Measurements from ENCODE around the gene SLC22A6.

The SLC22A6 gene

GRCh38 chr11:63022441-63022840, 37.7 kb upstream of the SLC22A6 start:
- H2BK5ac ChIP-seq (ENCODE audit: low read depth, low read length, poor library complexity, severe bottlenecking) = no peak overlapping the region
- no peaks in the 10 kb centered on the region for H3K9me3 ChIP-seq (ENCODE audit: control insufficient read depth, low read length)
- no peak overlapping the region for H4K8ac ChIP-seq (ENCODE audit: low read length)
- no peak overlapping the region for H3K18ac ChIP-seq (ENCODE audit: low read depth in 1 of 2, low read length in 2 of 2)
- no peak overlapping the region for H3K9ac ChIP-seq (ENCODE audit: low read length)
- H4K91ac ChIP-seq (ENCODE audit: low read length) = no peak overlapping the region
- H3K23ac ChIP-seq (ENCODE audit: low read length in 2 of 2) = peak overlapping the region in 1 of 2 experiments; percentile 41
- H2AK5ac ChIP-seq (ENCODE audit: low read length, severe bottlenecking) = no peak overlapping the region
- H2AFZ ChIP-seq (ENCODE audit: low read depth, low read length) = no peak overlapping the region
- no peak overlapping the region for H2BK120ac ChIP-seq (ENCODE audit: low read depth, low read length)
- no peak overlapping the region for H3K4me3 ChIP-seq (ENCODE audit: insufficient read depth in 1 of 2, low read depth in 1 of 2, low read length in 2 of 2)
- H3K27me3 ChIP-seq (ENCODE audit: control insufficient read depth in 1 of 2, insufficient read depth in 1 of 2, low read length in 2 of 2) = peaks cover 49 to 56% of the 10 kb centered on the region in 2 experiments
- H3K79me1 ChIP-seq (replicated peaks; ENCODE audit: low read length, poor library complexity, severe bottlenecking) = no peaks in the 10 kb centered on the region
- H3K4me1 ChIP-seq (ENCODE audit: control insufficient read depth, insufficient read depth, low read depth, low read length) = peaks cover 10% of the 10 kb centered on the region
- no peak overlapping the region for H3K14ac ChIP-seq (ENCODE audit: low read length in 2 of 2)
- H3K27ac ChIP-seq (ENCODE audit: low read length, poor library complexity, severe bottlenecking) = no peak overlapping the region
- WGBS = 66% methylated on average over 6 of the region's 6 CpGs
- DNase-seq = no peak
- H2BK15ac ChIP-seq (ENCODE audit: low read depth, poor library complexity, severe bottlenecking) = no peak overlapping the region
- no peak overlapping the region for H2BK12ac ChIP-seq (ENCODE audit: low read length in 2 of 2)
- no peaks in the 10 kb centered on the region for H3K36me3 ChIP-seq (ENCODE audit: control insufficient read depth in 1 of 2, insufficient read depth in 2 of 2, low read depth in 1 of 2, low read length in 2 of 2)
- no peak overlapping the region for H3K4ac ChIP-seq (ENCODE audit: low read depth in 1 of 2, low read length in 2 of 2)
- no peak overlapping the region for H3K4me2 ChIP-seq (ENCODE audit: low read length, poor library complexity, severe bottlenecking)

DNA sequence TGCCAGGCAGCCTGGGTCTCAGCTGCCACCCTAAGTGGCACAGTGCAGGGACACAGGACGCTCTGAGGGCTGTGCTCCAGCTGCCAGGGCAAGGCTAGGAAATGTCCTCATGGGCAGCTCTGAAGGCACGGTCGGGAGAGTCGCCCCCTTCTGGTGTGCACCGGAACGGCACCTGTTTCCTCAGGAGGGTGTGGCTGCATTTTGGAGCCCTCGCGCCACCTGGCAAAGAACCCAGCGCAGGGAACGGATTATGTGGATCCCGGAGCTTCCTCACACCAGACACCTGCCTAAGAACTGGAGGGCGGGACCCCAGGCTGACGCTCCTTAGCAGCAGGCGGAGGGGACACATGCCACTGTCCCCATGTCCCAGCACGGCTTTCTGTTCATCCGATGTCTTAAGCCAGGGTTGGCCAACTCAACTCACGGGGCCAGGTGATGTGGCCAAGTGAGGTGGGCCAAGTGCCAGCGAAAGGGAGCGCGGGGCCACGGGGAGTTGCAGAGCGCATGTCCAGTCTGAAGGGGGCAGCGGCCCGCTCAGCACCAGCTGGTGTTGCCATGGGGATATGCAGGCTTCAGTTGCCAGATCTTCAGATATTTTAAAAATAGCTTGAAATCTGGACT, 36.0 kb upstream of the SLC22A6 start:
- Histone ChIP-seq H3K4me1 (ENCODE audit: control insufficient read depth, insufficient read depth, low read depth, low read length) (peaks cover 16% of the 10 kb centered on the region), H3K23ac (ENCODE audit: low read length in 2 of 2) (no peak overlapping the region), H3K9me3 (ENCODE audit: control insufficient read depth, low read length) (no peaks in the 10 kb centered on the region), H4K8ac (ENCODE audit: low read length) (no peak overlapping the region), H3K14ac (ENCODE audit: low read length in 2 of 2) (no peak overlapping the region), H3K4me3 (ENCODE audit: insufficient read depth in 1 of 2, low read depth in 1 of 2, low read length in 2 of 2) (no peak overlapping the region), H2AFZ (ENCODE audit: low read depth, low read length) (no peak overlapping the region), H2BK12ac (ENCODE audit: low read length in 2 of 2) (no peak overlapping the region), H3K27me3 (ENCODE audit: control insufficient read depth in 1 of 2, insufficient read depth in 1 of 2, low read length in 2 of 2) (peaks cover 58 to 69% of the 10 kb centered on the region in 2 experiments), H2AK5ac (ENCODE audit: low read length, severe bottlenecking) (no peak overlapping the region), H3K27ac (ENCODE audit: low read length, poor library complexity, severe bottlenecking) (no peak overlapping the region), H2BK120ac (ENCODE audit: low read depth, low read length) (no peak overlapping the region), H3K4ac (ENCODE audit: low read depth in 1 of 2, low read length in 2 of 2) (no peak overlapping the region), H3K9ac (ENCODE audit: low read length) (no peak overlapping the region), H3K79me1 (replicated peaks; ENCODE audit: low read length, poor library complexity, severe bottlenecking) (no peaks in the 10 kb centered on the region), H2BK5ac (ENCODE audit: low read depth, low read length, poor library complexity, severe bottlenecking) (no peak overlapping the region), H3K36me3 (ENCODE audit: control insufficient read depth in 1 of 2, insufficient read depth in 2 of 2, low read depth in 1 of 2, low read length in 2 of 2) (no peaks in the 10 kb centered on the region), H2BK15ac (ENCODE audit: low read depth, poor library complexity, severe bottlenecking) (no peak overlapping the region), H3K18ac (ENCODE audit: low read depth in 1 of 2, low read length in 2 of 2) (no peak overlapping the region), H4K91ac (ENCODE audit: low read length) (no peak overlapping the region), H3K4me2 (ENCODE audit: low read length, poor library complexity, severe bottlenecking) (no peak overlapping the region)
- 54% methylated on average over 19 of the region's 24 CpGs for WGBS
- DNase-seq = no peak

- DNase-seq = no peak
- Histone ChIP-seq H3K14ac (ENCODE audit: low read length in 2 of 2) (no peak overlapping the region), H3K9me3 (ENCODE audit: control insufficient read depth, low read length) (no peaks in the 10 kb centered on the region), H2BK5ac (ENCODE audit: low read depth, low read length, poor library complexity, severe bottlenecking) (no peak overlapping the region), H4K91ac (ENCODE audit: low read length) (no peak overlapping the region), H3K27me3 (ENCODE audit: control insufficient read depth in 1 of 2, insufficient read depth in 1 of 2, low read length in 2 of 2) (peaks cover 65 to 82% of the 10 kb centered on the region in 2 experiments), H2AK5ac (ENCODE audit: low read length, severe bottlenecking) (no peak overlapping the region), H3K18ac (ENCODE audit: low read depth in 1 of 2, low read length in 2 of 2) (no peak overlapping the region), H3K9ac (ENCODE audit: low read length) (no peak overlapping the region), H3K36me3 (ENCODE audit: control insufficient read depth in 1 of 2, insufficient read depth in 2 of 2, low read depth in 1 of 2, low read length in 2 of 2) (no peaks in the 10 kb centered on the region), H3K79me1 (replicated peaks; ENCODE audit: low read length, poor library complexity, severe bottlenecking) (no peaks in the 10 kb centered on the region), H2BK12ac (ENCODE audit: low read length in 2 of 2) (no peak overlapping the region), H2BK120ac (ENCODE audit: low read depth, low read length) (no peak overlapping the region), H3K27ac (ENCODE audit: low read length, poor library complexity, severe bottlenecking) (no peak overlapping the region), H3K4me2 (ENCODE audit: low read length, poor library complexity, severe bottlenecking) (no peak overlapping the region), H3K23ac (ENCODE audit: low read length in 2 of 2) (no peak overlapping the region), H3K4ac (ENCODE audit: low read depth in 1 of 2, low read length in 2 of 2) (no peak overlapping the region), H3K4me3 (ENCODE audit: insufficient read depth in 1 of 2, low read depth in 1 of 2, low read length in 2 of 2) (no peak overlapping the region), H2AFZ (ENCODE audit: low read depth, low read length) (no peak overlapping the region), H3K4me1 (ENCODE audit: control insufficient read depth, insufficient read depth, low read depth, low read length) (peaks cover 20% of the 10 kb centered on the region), H4K8ac (ENCODE audit: low read length) (no peak overlapping the region), H2BK15ac (ENCODE audit: low read depth, poor library complexity, severe bottlenecking) (no peak overlapping the region)
- 78% methylated on average over 5 of the region's 5 CpGs for WGBS
Measured at GRCh38 chr11:63019506-63019905, 34.7 kb upstream of the SLC22A6 start.

DNA sequence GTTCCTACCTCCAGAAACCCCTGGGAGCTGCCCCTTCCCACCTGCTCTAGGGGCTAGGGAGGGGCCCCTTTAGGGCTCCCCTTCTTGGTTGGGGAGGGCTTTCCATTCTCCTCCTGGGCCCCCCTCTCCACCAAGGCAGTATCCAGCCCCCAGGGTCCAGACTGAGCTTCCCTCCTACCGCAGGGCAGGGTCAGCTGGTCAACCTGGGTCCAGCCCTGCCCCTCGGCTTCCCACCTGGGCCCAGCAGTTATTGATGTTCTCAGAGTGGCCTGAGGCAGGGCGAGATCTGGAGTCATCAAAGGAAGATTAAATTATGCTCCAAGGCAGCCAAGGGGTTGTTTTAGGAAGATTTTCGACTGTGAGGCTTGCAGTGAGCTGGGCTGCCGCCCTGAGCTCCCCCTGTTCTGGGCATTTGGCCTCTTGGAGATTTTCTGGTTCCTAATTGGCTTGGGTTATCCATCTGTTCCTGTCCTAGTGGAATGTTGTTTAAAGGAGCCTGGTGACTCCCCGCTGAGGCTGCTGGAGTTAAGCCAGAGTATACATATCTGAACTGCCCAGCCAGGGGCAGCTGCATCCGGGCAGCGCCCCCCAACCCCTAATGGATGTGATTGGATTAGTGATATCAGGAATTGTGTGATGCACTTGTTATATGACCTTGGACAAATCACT, 32.7 kb upstream of the SLC22A6 start:
- Histone ChIP-seq H3K79me1 (replicated peaks; ENCODE audit: low read length, poor library complexity, severe bottlenecking) (no peaks in the 10 kb centered on the region), H3K4ac (ENCODE audit: low read depth in 1 of 2, low read length in 2 of 2) (no peak overlapping the region), H3K27ac (ENCODE audit: low read length, poor library complexity, severe bottlenecking) (no peak overlapping the region), H4K91ac (ENCODE audit: low read length) (no peak overlapping the region), H3K9ac (ENCODE audit: low read length) (no peak overlapping the region), H3K4me2 (ENCODE audit: low read length, poor library complexity, severe bottlenecking) (no peak overlapping the region), H3K14ac (ENCODE audit: low read length in 2 of 2) (no peak overlapping the region), H3K4me1 (ENCODE audit: control insufficient read depth, insufficient read depth, low read depth, low read length) (peaks cover 15% of the 10 kb centered on the region), H2AK5ac (ENCODE audit: low read length, severe bottlenecking) (no peak overlapping the region), H2BK120ac (ENCODE audit: low read depth, low read length) (no peak overlapping the region), H2BK5ac (ENCODE audit: low read depth, low read length, poor library complexity, severe bottlenecking) (no peak overlapping the region), H2BK15ac (ENCODE audit: low read depth, poor library complexity, severe bottlenecking) (no peak overlapping the region), H2BK12ac (ENCODE audit: low read length in 2 of 2) (no peak overlapping the region), H3K9me3 (ENCODE audit: control insufficient read depth, low read length) (no peaks in the 10 kb centered on the region), H3K4me3 (ENCODE audit: insufficient read depth in 1 of 2, low read depth in 1 of 2, low read length in 2 of 2) (no peak overlapping the region), H4K8ac (ENCODE audit: low read length) (no peak overlapping the region), H3K27me3 (ENCODE audit: control insufficient read depth in 1 of 2, insufficient read depth in 1 of 2, low read length in 2 of 2) (peaks cover 73 to 89% of the 10 kb centered on the region in 2 experiments), H2AFZ (ENCODE audit: low read depth, low read length) (no peak overlapping the region), H3K18ac (ENCODE audit: low read depth in 1 of 2, low read length in 2 of 2) (no peak overlapping the region), H3K23ac (ENCODE audit: low read length in 2 of 2) (no peak overlapping the region), H3K36me3 (ENCODE audit: control insufficient read depth in 1 of 2, insufficient read depth in 2 of 2, low read depth in 1 of 2, low read length in 2 of 2) (no peaks in the 10 kb centered on the region)
- DNase-seq = no peak
- 70% methylated on average over 8 of the region's 8 CpGs for WGBS

All from mesenchymal stem cell (in vitro differentiated cells and primary cell).